GM12878 (cell line): ENCODE measurements around the gene NME7. TPM values are rescaled to one million over a fixed set of nuclear protein-coding genes. Genes with fewer than 3 reads are reported as not detected.

Experiments used
- CUX1 ChIP-seq: IDR thresholded peaks from 2 replicates; pipeline ENCODE4 v1.6.1; 2012; ENCODE audit warnings: improper control_type of control experiment, low read depth, low read length; ENCODE audit not compliant: insufficient replicate concordance
- EGR1 ChIP-seq, 2 experiments: IDR thresholded peaks; 1 replicate in 1 of 2; 2 replicates in 1 of 2; pipeline ENCODE4 v1.6.1; 2011 to 2012; ENCODE audit warnings: low read depth in 2 of 2, low read length in 2 of 2, borderline replicate concordance in 1 of 2, mild to moderate bottlenecking in 1 of 2, moderate library complexity in 1 of 2
- ETV6 ChIP-seq, 2 experiments: fragments of 450-650 bp in 1 of 2; IDR thresholded peaks in 1 of 2; conservative IDR thresholded peaks in 1 of 2; 2 replicates each; pipeline ENCODE4 v1.6.1; 2014; ENCODE audit warnings: antibody characterized with exemption in 1 of 2, borderline replicate concordance in 1 of 2, low read depth in 1 of 2, mild to moderate bottlenecking in 1 of 2, moderate library complexity in 1 of 2
- FOS ChIP-seq: IDR thresholded peaks from 3 replicates; pipeline ENCODE4 v1.6.1; 2011; ENCODE audit warnings: borderline replicate concordance; ENCODE audit not compliant: insufficient read length; ENCODE audit errors: extremely low read depth
- HCFC1 ChIP-seq: fragments of 150-350 bp; IDR thresholded peaks from 2 replicates; pipeline ENCODE4 v1.6.1; 2014; ENCODE audit warnings: low read length
- JUNB ChIP-seq: IDR thresholded peaks from 2 replicates; pipeline ENCODE4 v1.6.1; 2016; ENCODE audit warnings: antibody characterized with exemption, mild to moderate bottlenecking
- MEF2A ChIP-seq: IDR thresholded peaks from 2 replicates; pipeline ENCODE4 v1.6.1; 2011; ENCODE audit warnings: low read depth, mild to moderate bottlenecking, low read length, moderate library complexity; ENCODE audit not compliant: insufficient read depth
- NFYA ChIP-seq: IDR thresholded peaks from 2 replicates; pipeline ENCODE4 v1.6.1; 2011; ENCODE audit warnings: low read depth, mild to moderate bottlenecking, low read length, improper control_type of control experiment, borderline replicate concordance
- NR2C2 ChIP-seq: IDR thresholded peaks from 2 replicates; pipeline ENCODE4 v1.6.1; 2011; ENCODE audit warnings: borderline replicate concordance, low read depth; ENCODE audit not compliant: control insufficient read depth, insufficient read length
- NR2F1 ChIP-seq: fragments of 450-650 bp; conservative IDR thresholded peaks from 2 replicates; pipeline ENCODE4 v1.6.1; 2017; ENCODE audit warnings: mild to moderate bottlenecking
- WRNIP1 ChIP-seq: IDR thresholded peaks from 2 replicates; pipeline ENCODE4 v1.6.1; 2011; ENCODE audit warnings: low read depth, low read length, improper control_type of control experiment, borderline replicate concordance
- YBX1 ChIP-seq: fragments of 450-650 bp; IDR thresholded peaks from 2 replicates; pipeline ENCODE4 v1.6.1; 2016; ENCODE audit warnings: antibody characterized with exemption
- polyA plus RNA-seq, 11 experiments: library from polyadenylated mRNA; depleted of rRNA in 4 of 11; unstranded in 6 of 11; stranded (reverse) in 5 of 11; fragments of >200 nt; fragmentation: Nextera tagmentation in 4 of 11; fragmentation: Illumina TruSeq in 1 of 11; extraction: Ambion mirVana in 4 of 11; extraction: Trizol in 1 of 11; gene quantifications; 1 replicate in 1 of 11; 2 replicates in 10 of 11; pipeline versions ENCODE4 v1.2.1 to v1.2.3, GENCODE V29; 2011 to 2016; ENCODE audit warnings: inconsistent platforms in 2 of 11, missing spikeins in 2 of 11, low read depth in 1 of 11
- total RNA-seq, 4 experiments: library from RNA; depleted of rRNA in 3 of 4; stranded (reverse); fragments of >200 nt in 3 of 4; fragmentation: Illumina TruSeq in 1 of 4; extraction: Trizol in 1 of 4; gene quantifications; 2 replicates each; pipeline versions ENCODE4 v1.2.1 to v1.2.3, GENCODE V29; 2013 to 2021
- TF ChIP-seq, protein P1 (sequence below): IDR thresholded peaks from 2 replicates; pipeline ENCODE4 v1.6.1; 2011; ENCODE audit warnings: borderline replicate concordance, low read depth, mild to moderate bottlenecking, moderate library complexity, mixed read lengths, low read length; ENCODE audit not compliant: insufficient read depth; ENCODE audit errors: extremely low read length

NME7 gene
- total and polyA plus RNA-seq, 10 of the 15 experiments (the other 5 are each of a cell fraction or from before 2014, with no cell fraction given), result 1.5 to 15.6 (median 7.2) TPM

DNA sequence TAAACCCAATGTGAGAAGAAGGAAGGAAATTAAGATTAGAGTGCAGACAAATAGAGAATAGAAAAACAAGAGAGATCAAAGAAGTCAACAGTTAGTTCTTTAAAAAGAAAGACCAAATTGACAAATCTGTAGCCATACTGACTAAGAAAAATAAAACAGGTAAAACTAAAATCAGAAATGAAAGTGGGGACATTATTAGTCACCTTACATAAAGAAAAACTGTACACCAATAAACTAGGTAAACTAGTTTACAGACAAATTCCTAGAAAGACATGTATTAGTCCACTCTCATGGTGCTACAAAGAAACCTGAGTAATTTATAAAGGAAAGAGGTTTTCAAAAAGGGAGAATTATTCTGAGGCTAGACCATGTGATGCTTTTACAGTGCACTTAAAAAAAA is 22.7 kb upstream of the NME7 start (continued):
- TF ChIP-seq, protein P1, sequence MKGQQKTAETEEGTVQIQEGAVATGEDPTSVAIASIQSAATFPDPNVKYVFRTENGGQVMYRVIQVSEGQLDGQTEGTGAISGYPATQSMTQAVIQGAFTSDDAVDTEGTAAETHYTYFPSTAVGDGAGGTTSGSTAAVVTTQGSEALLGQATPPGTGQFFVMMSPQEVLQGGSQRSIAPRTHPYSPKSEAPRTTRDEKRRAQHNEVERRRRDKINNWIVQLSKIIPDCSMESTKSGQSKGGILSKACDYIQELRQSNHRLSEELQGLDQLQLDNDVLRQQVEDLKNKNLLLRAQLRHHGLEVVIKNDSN, result no peak
- TF ChIP-seq NR2F1 (no peak), JUNB (peak; percentile 99), CUX1 (no peak), WRNIP1 (no peak), NFYA (no peak), YBX1 (no peak), ETV6 (conservative IDR thresholded peaks at IDR 0.05 in 1 of 2, IDR thresholded peaks at IDR 0.05 in 1 of 2; ENCODE audit: borderline replicate concordance in 1 of 2, low read depth in 1 of 2) (peak in 1 of 2 experiments; percentile 79; a peak in 1 of 4 replicates), EGR1 (IDR thresholded peaks at IDR 0.05; ENCODE audit: borderline replicate concordance in 1 of 2, low read depth in 2 of 2, low read length in 2 of 2) (no peak), FOS (no peak), MEF2A (peak; percentile 85), HCFC1 (no peak), NR2C2 (no peak)
